Activated gamma-delta T cell treated with Interleukin-2 at 50 U/mL for 16 hours (primary cell): Measurements from ENCODE around the gene CDC14B.
"Not testable (repeated sequence)": the region's sequence is repeated elsewhere in the genome, so short reads cannot be mapped to it uniquely, and the experiment has no call there.

ENCODE experiments used
- DNase-seq: peaks from one replicate; pipeline ENCODE4 v3.0.0-alpha.2; 2020

CDC14B gene

GRCh38 chr9:96621618-96622017 lies 2.0 kb upstream of the CDC14B start:
- no peak for DNase-seq

- DNase-seq = no peak
Measured at GRCh38 chr9:96620832-96621269, 1.2 kb upstream of the CDC14B start.

GRCh38 chr9:96620181-96620514 lies 505 bp upstream of the CDC14B start:
- DNase-seq = no peak

- DNase-seq = no peak
Measured at GRCh38 chr9:96619124-96619465, 548 bp downstream of the CDC14B start.

- DNase-seq = no peak
Measured at GRCh38 chr9:96618209-96619123, 1.2 kb downstream of the CDC14B start.

- DNase-seq = no peak
Measured at GRCh38 chr9:96617439-96618185, 2.0 kb downstream of the CDC14B start.

GRCh38 chr9:96616817-96617438 lies 2.7 kb downstream of the CDC14B start:
- no peak for DNase-seq

GRCh38 chr9:96615411-96615810 lies 4.2 kb downstream of the CDC14B start:
- DNase-seq = no peak

GRCh38 chr9:96614664-96615063 lies 5.0 kb downstream of the CDC14B start:
- DNase-seq = not testable (repeated sequence)

GRCh38 chr9:96612966-96613589 lies 6.6 kb downstream of the CDC14B start:
- DNase-seq = no peak

GRCh38 chr9:96612105-96612965 lies 7.3 kb downstream of the CDC14B start:
- DNase-seq = no peak

- no peak for DNase-seq
Measured at GRCh38 chr9:96611302-96611701, 8.3 kb downstream of the CDC14B start.

GRCh38 chr9:96609732-96610131 lies 9.9 kb downstream of the CDC14B start:
- no peak for DNase-seq

- no peak for DNase-seq
Measured at GRCh38 chr9:96607971-96608370, 11.7 kb downstream of the CDC14B start.

- no peak for DNase-seq
Measured at GRCh38 chr9:96605328-96605727, 14.3 kb downstream of the CDC14B start.

- no peak for DNase-seq
Measured at GRCh38 chr9:96604004-96604319, 15.7 kb downstream of the CDC14B start.

- DNase-seq = no peak
Measured at GRCh38 chr9:96603305-96604003, 16.2 kb downstream of the CDC14B start.

GRCh38 chr9:96599298-96599697 lies 20.3 kb downstream of the CDC14B start:
- no peak for DNase-seq

GRCh38 chr9:96596601-96597111 lies 23.0 kb downstream of the CDC14B start:
- no peak for DNase-seq

GRCh38 chr9:96587338-96588315 lies 32.0 kb downstream of the CDC14B start:
- DNase-seq = no peak
